ENCODE results near the gene NR6A1.

NR6A1 gene

DNA sequence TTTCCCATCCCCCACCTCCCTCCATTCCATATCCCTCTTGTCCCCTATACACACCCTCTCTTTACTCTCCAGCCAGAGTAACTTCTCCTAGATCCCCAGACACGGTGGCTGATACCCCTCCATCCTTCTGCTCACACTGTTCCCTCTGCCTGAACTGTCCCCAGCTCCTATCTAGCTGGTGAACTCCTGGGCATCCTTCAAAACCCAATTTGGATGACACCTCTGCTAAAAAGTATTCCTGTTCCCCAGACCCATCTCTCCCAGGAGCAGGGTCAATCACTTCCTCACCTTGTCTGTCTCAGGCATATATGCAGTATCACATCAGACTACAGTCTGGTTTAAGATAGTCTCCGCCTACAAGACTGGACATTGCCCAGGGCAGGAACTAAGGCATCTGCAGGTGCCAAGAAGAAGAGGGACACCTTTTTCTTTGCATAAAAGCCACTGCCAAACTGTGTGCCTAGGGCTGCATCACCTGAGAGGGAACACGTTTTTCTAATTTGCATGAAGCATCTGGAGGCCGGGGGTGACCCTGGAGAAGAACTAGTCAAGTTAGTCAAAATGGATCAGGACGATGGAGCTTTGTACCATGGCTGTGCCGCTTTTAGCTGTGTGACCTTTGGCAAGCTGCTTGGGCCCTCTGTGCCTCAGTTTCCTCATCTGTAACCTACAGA is 291.0 kb downstream of the NR6A1 start:
- no peak for DNase-seq

DNA sequence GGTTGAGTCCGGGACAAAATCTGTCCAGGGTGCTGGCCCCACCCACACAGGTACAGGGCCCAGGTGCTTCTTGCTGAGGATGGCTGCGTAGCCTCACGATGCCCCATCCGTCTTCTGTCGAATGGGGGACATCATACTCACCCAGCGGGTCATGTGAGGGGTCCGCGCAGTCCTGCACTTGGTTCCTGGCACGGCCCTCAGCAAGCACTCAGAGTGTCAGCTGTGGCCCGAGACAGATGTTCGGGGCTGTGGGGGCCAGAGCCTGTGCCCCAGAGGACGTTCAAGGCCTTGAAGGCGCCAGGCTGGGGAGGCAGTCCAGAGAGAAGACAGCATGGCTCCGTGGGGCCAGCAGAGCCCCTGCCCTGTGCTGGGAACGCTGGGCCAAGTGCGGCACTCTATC is 291.7 kb downstream of the NR6A1 start:
- no peak for DNase-seq

DNA sequence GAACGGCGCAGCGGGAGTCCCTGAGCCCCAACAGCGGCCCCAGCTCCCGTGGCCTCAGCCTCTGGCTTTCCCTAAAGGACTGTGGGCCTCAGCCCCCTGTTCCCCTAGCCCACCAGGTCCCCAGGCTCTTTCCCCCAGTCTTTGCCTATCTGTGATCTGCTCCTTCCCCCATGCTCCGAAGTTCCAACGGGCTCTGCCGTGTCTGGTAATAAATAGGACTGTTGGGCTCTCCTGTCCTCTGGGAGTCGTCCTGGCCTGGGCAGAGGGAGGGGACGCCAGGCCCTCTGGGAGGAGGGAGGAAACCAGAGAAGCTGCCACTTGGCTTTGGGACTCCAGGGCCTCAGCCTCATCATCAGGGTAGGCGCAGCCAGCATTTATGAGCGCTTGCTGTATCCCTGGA is 292.8 kb downstream of the NR6A1 start:
- DNase-seq = no peak

DNA sequence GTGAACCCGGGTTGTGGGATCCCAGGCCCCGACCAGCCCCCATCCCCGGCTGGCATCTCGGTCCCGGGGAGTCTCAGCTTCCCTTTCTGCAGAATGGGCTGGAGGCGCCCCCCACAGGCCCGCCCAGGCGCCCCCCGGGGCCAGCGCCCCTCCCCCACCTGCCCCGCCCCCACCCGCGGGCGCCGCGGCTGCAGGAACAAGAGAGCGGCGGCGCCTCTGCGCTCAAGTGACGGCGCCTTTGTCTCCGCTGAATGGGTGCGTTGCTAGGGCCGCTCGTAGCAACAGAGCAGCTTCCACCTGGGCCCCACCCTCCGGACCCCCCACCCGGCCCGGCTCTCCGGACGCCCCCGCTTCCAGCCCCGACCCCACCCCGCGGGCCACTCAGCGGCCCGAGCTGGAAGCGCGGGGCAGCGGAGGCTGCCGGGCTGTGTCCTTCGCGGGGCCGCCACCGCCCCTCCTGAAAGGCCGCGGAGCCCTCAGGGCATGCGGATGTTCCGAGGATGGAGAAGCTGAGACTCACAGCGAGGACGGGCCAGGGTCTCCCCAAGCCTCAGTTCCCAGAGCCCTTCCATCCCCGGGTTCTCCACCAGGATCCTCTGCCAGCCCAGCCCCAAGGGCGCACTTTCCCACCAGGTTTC is 293.3 kb downstream of the NR6A1 start:
- no peak for DNase-seq

DNA sequence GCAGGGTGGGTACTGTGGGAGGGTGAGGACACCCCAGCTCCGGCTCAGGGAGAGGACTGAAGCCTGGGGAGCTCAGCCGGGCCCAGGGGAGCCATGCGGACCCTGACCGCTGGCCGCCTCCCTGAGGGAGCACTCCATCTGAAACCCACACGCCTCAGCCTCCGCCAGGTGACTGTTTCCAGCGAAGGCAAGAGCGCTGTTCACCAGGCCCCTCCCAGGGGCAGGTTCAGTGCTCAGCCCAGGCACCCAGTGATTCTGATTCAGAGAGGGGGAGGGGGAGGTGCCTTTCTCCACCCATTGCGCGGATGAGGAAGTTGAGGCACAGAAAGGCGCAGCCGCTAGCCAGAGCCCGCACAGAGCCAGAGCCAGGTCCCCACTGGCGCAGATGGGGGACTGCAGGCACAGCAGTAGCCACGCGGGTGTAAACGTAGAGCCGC is 293.9 kb downstream of the NR6A1 start:
- DNase-seq = peak; percentile 15

DNA sequence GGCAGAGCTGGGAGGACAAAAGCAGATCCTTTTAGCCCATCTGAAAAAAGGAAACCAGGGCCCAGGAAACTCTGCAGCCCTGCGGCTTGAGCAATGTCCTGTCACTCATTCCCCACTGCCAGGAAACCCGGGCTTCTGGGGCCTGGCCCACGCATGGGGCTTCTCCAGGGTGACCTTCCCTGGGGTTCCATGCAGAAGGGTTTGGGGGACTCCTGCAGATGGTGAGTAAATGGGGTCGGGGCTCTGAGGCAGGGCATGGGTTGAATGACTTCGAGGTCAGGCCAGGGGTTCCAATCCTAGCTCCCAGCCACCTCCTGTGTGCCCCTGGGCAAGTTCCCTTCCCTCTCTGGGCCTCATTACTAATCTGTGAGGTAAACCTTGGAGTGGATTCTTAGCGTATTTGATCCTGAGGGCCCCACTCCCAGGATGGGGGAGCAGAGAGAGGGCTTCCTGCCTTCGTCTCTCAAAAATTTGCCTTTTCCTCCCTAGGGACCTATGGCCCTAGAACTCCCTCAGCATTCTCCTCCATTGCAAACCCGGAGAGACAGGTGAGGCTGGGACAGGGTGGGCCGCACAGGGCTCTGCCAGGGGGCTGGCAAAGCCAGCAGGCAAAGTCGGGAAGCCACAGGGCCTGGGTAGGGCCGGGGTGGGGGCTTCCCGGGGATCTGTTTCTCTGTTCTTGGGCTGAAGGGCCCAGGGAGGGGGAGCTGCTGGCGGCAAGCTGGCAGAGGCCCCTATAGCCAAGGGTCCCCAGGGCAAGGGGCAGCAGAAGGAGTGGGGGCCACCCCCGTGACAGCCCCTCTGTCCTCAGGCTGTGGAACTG is 295.0 kb downstream of the NR6A1 start:
- DNase-seq = no peak

DNA sequence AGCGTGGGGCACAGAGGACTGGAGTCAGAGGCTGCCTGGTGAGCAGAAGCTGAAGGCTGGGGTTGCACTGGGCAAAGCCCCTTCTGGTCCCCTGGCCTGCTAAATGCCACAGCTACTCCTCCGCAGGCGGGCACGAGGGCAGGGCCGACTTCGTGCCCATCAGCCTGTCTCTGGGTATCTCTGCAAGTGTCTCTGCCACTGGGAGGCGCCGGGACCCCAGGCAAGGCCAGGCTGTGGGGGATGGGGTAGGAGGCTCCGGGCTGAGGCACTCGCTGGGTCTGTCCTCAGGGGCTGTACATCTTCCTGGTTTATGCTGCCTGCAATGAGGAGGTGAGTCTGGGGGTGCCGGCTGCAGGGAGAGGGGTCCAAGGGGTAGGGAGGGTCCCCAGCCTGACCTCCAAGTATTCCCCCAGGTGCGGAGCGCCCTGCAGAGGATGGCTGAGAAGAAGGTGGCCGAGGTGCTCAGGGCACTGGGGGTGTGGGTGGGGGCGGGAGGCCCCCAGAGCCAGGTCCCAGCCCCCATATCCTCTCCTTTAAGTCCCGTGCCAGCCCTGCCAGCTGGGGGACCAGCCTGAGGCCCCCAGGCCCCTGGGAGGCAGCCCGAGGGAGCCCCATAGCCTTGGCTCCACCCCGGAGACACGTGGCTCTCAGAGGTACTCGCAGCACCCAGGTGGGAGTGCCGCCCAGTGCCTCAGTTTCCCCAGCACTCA is 295.8 kb downstream of the NR6A1 start:
- DNase-seq = no peak

DNA sequence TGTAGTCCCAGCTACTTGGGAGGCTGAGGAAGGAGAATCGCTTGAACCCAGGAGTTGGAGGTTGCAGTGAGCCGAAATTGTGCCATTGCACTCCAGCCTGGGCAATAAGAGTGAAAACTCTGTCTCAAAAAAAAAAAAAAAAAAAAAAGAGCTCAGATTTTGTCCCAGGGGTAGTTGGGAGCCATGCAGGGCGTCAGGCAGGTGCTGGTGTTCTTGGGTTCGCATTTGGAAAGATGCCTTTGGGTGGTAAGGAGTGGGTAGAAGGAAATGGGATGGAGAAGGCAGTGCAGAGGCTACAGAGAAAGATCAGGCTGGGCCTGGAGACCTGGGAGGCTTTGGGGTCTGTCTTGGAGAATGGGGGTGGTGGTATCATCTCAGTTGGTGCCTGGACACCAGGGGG is 297.0 kb downstream of the NR6A1 start:
- DNase-seq = no peak

DNA sequence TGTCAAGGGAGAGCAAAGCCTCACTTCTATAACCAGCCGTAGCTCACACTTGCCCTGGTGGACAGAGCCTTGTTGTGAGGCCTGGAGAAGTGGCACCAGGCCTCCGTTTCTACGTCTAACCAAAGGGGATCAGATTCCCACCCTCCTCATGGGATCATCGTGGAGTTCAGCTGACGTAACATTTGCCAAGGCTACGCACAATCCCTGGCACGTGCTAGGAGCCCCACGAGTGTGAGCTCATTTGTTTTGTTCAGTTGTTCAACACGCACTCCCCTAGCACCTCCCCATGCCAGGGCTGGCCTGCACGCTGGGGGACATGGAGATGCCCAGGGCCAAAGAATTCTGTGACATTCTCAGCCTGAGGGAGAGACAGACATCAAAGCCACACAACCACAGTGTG is 297.8 kb downstream of the NR6A1 start:
- DNase-seq = no peak

DNA sequence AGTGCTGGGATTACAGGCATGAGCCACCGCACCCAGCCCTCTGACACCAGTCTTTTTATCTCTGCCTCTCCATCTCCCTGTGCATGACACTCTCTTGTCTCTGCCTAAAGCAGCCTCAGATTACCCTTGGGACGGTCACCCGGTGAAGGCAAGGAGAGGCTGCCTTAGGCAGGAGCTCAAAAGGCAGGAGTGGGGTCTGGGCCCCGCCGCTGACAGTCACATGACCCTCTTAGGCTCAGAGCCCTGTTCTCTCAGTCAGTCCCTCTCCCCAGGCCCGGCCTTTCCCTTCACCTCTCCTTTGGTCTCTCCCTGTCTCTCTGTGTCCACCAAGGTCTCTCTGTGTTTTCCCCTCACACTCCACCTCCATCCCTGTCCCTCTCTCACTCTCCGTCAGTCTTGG is 298.3 kb downstream of the NR6A1 start:
- no peak for DNase-seq

DNA sequence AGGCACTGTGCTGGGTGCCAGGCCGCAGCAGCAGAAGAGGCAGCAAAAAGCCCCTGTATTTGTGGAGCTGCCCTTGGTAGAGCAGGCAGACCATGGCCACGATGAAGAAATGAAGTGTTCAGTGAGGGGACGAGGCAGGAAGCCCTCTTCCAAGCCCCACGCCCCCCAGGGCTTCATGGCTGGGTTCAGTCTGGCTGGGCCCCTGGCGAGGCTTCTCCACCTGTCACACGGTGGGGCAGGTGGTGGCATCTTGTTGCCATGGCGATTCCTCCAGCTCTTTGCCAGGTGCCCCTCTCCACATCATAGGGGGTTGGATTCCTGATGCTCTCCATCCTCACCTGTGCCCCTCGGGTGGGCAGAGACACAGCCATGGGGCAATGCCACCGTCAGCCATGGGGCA is 299.4 kb downstream of the NR6A1 start:
- no peak for DNase-seq

DNA sequence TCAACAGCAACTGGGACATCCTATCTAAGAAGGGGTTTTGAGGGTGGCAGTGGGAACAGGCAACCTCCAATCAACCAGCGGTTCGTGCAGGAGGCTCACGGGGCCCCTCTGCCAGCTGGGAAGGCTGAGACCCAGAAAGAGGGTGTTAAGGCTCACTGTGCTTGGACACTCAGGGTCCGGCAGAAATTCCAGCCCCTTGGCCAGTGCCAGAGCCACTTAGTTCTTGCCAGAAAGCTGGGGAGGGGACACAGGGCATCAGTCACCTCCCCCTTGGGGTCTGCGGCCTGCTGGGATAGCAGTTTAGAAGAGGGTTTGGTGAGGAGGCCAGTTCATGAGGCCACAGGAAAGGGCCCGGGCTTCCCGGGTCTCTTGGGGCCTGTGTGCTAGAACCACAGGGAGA is 300.4 kb downstream of the NR6A1 start:
- DNase-seq = no peak

DNA sequence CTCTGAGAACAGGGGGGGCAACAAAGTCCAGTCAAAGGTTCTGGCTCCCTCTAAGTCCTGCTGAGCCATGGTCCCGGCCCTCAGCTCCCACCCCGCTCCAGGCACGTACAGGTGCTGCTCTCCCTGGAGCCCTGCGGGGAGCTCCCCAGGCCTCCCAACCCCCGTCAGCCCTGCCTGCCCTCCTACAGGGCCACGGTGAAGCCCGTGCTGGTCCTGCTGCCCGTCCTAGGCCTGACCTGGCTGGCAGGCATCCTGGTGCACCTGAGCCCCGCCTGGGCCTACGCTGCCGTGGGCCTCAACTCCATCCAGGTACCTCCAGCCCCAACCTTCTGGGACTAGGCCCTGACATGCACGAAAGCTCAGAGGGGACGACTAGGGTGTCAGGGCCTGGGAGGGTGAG is 300.8 kb downstream of the NR6A1 start:
- DNase-seq = no peak

DNA sequence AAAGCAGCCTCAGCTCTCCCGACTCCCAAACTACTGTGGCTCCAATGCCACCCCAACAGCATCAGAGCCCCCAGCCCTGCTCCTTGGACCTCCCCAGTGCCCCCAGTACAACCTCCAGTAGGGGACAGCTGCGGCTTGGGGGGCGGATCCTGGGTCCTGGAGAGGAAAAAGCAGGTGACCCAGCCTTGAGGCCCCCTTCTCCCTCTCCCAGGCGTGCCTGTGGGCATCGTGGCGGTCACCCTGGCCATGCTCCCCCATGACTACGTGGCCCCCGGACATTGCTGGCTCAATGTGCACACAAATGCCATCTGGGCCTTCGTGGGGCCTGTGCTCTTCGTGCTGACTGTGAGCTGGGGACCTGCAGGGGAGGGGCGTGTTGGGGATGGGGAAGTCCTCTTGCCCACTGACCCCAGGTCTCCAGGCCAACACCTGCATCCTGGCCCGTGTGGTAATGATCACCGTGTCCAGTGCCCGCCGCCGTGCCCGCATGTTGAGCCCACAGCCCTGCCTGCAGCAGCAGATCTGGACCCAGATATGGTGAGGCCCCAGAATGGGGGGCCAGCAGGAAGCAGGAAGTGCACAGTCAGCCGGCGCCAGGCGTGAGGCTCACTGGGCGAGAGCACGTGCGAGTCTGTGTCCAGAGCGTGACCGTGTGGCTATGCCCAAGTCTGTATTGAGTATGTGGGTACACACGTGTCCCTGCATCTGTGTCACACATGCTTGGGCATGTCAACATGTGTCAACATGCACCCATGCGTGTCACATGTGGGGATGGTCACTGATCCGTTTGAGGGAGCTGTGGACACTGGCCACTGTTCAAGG is 301.9 kb downstream of the NR6A1 start:
- no peak for DNase-seq

DNA sequence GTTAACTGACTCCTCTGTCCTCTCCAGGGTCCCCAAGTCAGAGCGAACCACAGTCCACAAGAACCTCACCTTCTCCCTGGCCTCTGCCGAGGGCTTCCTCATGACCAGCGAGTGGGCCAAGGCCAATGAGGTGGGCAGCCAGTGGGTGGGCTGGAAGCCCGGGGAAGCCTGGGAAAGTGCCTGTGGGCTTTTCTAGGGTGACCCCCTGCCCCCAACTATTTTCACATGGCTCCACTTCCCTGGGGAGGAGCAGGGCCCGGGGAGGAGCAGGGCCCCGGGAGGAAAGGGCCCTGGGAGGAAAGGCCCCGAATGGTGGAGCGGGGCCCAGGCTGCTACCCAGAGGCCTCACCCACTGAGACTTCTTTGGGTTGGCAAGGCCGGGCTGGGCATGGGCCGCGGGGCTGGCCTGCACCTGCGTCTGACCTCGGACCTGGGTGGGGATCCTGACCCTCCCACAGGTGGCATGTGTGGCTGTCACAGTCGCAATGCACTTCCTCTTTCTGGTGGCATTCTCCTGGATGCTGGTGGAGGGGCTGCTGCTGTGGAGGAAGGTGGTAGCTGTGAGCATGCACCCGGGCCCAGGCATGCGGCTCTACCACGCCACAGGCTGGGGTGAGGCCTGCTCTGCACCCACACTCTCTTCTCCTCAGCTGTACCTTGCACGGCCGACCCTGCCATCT is 302.9 kb downstream of the NR6A1 start:
- no peak for DNase-seq

DNA sequence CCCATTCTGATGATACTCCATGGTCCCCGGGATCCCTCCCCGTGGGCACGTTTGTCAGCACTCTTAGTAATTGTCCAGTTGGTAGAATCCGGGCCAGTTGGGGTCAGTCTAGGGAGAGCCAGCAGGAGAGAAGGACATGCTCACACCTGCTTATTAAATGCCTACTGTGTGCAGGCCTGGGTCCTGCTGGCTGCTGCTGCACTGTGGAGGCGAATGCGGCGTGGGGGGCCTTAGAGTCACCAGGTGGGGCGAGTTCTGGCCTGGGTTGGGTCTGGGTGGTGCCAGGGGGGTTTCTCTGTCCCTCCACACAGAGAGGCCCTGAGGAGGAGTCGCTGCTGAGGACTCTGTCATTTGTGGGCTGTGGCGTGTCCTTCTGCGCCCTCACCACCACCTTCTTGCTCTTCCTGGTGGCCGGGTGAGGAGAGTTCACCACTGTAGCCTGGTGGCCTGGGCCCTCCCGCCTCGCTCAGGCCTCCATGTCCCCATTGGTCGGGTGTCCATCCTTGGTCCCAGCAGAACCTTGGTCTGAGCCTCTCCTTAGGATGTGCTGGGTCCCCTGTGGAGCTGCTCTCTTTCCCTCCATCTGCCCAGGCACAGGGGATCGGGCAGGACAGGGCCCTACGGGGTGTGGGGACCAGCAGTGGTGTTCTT is 303.6 kb downstream of the NR6A1 start:
- DNase-seq = no peak

Data from activated CD4-positive, alpha-beta T cell treated with anti-CD3 and anti-CD28 coated beads for 48 hours (primary cell).